ENCODE measurements around the gene FOXK1. TPM values are rescaled to one million over a fixed set of nuclear protein-coding genes. Genes with fewer than 3 reads are reported as not detected.

FOXK1 gene
- total RNA-seq, 1 donor from 2014 or later, result 35.6 TPM

DNA sequence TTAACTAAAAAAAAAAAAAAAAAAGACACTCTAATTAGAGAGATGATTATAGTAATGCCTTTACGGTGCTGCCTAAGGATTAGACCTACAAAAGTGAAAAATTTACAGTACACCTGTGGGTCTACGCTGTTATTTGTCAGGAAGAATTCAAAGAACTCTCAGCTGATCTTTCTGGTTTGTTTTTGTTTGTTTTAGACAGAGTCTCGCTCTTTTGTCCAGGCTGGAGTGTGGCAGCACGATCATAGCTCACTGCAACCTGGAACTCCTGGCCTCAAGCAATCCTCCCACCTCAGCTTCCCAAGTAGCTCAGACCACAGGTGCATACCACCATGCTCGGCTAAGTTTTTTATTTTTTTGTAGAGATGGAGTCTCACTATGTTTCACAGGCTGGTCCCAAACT is 28.3 kb upstream of the FOXK1 start:
- no peaks in the 10 kb centered on the region for H3K36me3 Mint-ChIP-seq (ENCODE audit: low read depth)
- peaks cover 16% of the 10 kb centered on the region for H3K9me3 Mint-ChIP-seq
- DNase-seq (ENCODE audit: low spot score), result no peak
- H3K27ac Mint-ChIP-seq, result no peak overlapping the region
- H3K4me1 Mint-ChIP-seq (ENCODE audit: low read depth), result no peaks in the 10 kb centered on the region
- H3K4me3 Mint-ChIP-seq (ENCODE audit: low read depth), result no peak overlapping the region
- no peaks in the 10 kb centered on the region for H3K27me3 Mint-ChIP-seq (ENCODE audit: low read depth)
- intact Hi-C loops (cut with micrococcal nuclease), result no loop called here

DNA sequence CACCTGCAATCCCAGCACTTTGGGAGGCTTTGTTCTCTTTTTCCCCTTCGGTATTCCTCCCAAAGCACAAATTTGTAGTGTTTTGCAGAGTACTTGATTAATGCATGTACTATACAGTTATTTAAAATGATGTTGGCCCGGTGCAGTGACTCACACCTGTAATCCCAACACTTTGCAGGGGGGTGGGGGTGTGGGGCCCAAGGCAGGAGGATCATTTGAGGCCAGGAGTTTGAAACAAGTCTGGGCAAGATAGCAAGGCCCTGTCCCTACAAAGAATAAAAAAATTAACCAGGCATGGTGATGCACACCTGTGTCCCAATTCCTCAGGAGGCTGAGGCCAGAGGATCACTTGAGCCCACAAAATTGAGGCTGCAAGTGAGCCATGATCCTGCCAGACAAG is 26.8 kb upstream of the FOXK1 start:
- Mint-ChIP-seq H3K27ac (no peak overlapping the region), H3K27me3 (ENCODE audit: low read depth) (no peaks in the 10 kb centered on the region), H3K9me3 (peaks cover 27% of the 10 kb centered on the region), H3K4me1 (ENCODE audit: low read depth) (no peaks in the 10 kb centered on the region), H3K36me3 (ENCODE audit: low read depth) (peaks cover 4% of the 10 kb centered on the region), H3K4me3 (ENCODE audit: low read depth) (no peak overlapping the region)
- no peak for DNase-seq (ENCODE audit: low spot score)
- intact Hi-C loops (cut with micrococcal nuclease), result no loop called here

DNA sequence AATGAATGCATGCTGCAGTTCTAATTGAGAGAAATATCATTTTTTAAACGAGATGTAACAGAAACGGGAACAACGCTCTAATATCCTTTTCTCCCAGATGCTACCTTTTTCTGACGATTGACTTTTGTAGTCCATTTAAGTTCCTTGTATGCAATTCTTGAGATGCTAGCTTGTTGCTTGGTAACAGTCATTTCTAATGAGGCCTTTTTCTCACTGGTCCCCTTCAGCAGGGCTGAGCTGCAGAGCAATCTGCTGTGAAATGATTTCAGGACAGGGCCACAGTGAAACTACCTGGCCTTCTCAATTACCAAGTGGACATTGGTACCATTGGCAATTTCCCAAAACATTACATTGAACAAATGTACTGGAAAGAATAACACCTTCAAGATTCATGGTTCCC is 26.2 kb upstream of the FOXK1 start:
- no peaks in the 10 kb centered on the region for H3K27me3 Mint-ChIP-seq (ENCODE audit: low read depth)
- DNase-seq (ENCODE audit: low spot score), result no peak
- intact Hi-C loops (cut with micrococcal nuclease), result no loop called here
- peaks cover 4% of the 10 kb centered on the region for H3K36me3 Mint-ChIP-seq (ENCODE audit: low read depth)
- H3K4me1 Mint-ChIP-seq (ENCODE audit: low read depth), result no peaks in the 10 kb centered on the region
- H3K4me3 Mint-ChIP-seq (ENCODE audit: low read depth), result no peak overlapping the region
- no peak overlapping the region for H3K27ac Mint-ChIP-seq
- H3K9me3 Mint-ChIP-seq, result peaks cover 30% of the 10 kb centered on the region

GRCh38 chr7:4657640-4658417 is 24.3 kb upstream of the FOXK1 start:
- no peak overlapping the region for H3K4me3 Mint-ChIP-seq (ENCODE audit: low read depth)
- peaks cover 30% of the 10 kb centered on the region for H3K9me3 Mint-ChIP-seq
- H3K4me1 Mint-ChIP-seq (ENCODE audit: low read depth), result no peaks in the 10 kb centered on the region
- intact Hi-C loops (cut with micrococcal nuclease), result no loop called here
- no peak overlapping the region for H3K27ac Mint-ChIP-seq
- no peaks in the 10 kb centered on the region for H3K27me3 Mint-ChIP-seq (ENCODE audit: low read depth)
- H3K36me3 Mint-ChIP-seq (ENCODE audit: low read depth), result peaks cover 4% of the 10 kb centered on the region
- DNase-seq (ENCODE audit: low spot score), result no peak

DNA sequence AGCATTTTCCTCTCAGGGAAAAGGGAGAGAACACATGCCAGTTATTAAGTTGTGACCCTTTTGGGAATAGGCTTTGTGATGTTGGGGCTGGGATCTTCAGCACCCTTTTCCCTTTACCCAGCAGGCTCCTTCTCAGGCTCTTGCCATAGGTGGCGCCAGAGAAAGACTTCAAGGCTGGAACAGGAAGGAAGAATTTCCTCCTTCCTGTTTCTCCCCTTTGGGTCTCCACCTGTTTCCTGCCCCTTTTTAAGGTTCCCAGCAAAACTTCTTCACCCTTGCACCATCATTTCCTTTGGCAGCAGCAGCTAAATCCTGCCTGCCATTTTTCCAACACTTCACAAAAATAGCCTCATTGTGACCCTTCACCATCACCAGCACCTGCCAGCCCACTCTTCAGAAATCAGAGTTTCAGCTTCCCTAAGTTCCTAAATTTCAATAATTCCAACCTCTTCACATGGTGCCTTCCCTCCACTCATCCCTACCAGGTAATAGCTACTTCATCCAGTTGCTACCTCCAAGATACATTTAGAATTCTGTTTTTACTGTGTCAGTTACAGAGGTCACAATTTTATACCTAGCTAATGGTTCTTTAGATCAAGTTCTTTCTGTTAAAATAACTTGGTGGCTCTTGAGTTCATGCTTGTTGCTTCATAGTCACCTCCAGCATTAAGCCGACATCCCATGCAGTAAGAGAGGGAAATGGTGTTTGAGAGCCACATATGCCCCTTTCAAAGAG is 22.4 kb upstream of the FOXK1 start:
- no peak overlapping the region for H3K4me3 Mint-ChIP-seq (ENCODE audit: low read depth)
- no peaks in the 10 kb centered on the region for H3K4me1 Mint-ChIP-seq (ENCODE audit: low read depth)
- H3K27ac Mint-ChIP-seq, result no peak overlapping the region
- intact Hi-C loops (cut with micrococcal nuclease), result no loop called here
- H3K27me3 Mint-ChIP-seq (ENCODE audit: low read depth), result no peaks in the 10 kb centered on the region
- H3K9me3 Mint-ChIP-seq, result peaks cover 30% of the 10 kb centered on the region
- DNase-seq (ENCODE audit: low spot score), result no peak
- H3K36me3 Mint-ChIP-seq (ENCODE audit: low read depth), result peaks cover 4% of the 10 kb centered on the region

- H3K36me3 Mint-ChIP-seq (ENCODE audit: low read depth), result peaks cover 4% of the 10 kb centered on the region
- H3K4me1 Mint-ChIP-seq (ENCODE audit: low read depth), result no peaks in the 10 kb centered on the region
- peaks cover 21% of the 10 kb centered on the region for H3K9me3 Mint-ChIP-seq
- intact Hi-C loops (cut with micrococcal nuclease), result no loop called here
- H3K27me3 Mint-ChIP-seq (ENCODE audit: low read depth), result no peaks in the 10 kb centered on the region
- no peak overlapping the region for H3K4me3 Mint-ChIP-seq (ENCODE audit: low read depth)
- H3K27ac Mint-ChIP-seq, result no peak overlapping the region
- no peak for DNase-seq (ENCODE audit: low spot score)
These were observed 20.2 kb upstream of the FOXK1 start for GRCh38 chr7:4661871-4662270.

DNA sequence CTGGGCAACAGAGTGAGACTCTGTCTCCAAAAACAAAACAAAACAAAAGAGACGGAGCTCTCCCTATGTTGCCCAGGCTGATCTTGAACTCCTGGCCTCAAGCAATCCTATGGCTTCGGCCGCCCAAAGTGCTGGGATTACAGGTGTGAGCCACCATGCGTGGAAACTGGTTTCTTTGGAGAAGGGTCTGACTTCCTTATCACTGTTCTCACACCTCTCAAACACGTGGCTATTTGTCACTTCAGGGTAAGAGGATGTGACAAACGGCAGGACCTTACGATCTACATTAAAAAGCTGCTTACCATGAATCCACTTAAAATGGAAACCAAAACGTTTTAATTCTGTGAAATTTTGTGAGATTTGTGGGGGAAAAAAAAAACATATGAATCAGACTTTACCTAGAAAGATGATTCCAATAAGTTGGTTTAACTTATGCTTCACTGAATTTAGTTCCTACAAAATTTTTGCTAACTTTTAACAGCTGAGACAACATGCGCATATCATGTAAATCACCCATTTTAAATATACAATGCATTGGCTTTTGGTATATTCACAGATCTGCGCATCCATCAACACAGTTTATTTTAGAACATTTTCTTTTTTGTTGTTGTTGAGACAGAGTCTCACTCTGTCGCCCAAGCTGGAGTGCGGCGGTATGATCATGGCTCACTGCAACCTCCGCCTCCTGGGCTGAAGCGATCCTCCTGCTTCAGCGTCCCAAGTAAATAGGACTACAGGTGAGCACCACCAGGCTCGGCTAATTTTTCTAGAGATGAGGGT is 18.7 kb upstream of the FOXK1 start:
- no peaks in the 10 kb centered on the region for H3K27me3 Mint-ChIP-seq (ENCODE audit: low read depth)
- no peak overlapping the region for H3K4me3 Mint-ChIP-seq (ENCODE audit: low read depth)
- H3K9me3 Mint-ChIP-seq, result peaks cover 16% of the 10 kb centered on the region
- intact Hi-C loops (cut with micrococcal nuclease), result no loop called here
- DNase-seq (ENCODE audit: low spot score), result no peak
- H3K4me1 Mint-ChIP-seq (ENCODE audit: low read depth), result no peaks in the 10 kb centered on the region
- peaks cover 4% of the 10 kb centered on the region for H3K36me3 Mint-ChIP-seq (ENCODE audit: low read depth)
- no peak overlapping the region for H3K27ac Mint-ChIP-seq

DNA sequence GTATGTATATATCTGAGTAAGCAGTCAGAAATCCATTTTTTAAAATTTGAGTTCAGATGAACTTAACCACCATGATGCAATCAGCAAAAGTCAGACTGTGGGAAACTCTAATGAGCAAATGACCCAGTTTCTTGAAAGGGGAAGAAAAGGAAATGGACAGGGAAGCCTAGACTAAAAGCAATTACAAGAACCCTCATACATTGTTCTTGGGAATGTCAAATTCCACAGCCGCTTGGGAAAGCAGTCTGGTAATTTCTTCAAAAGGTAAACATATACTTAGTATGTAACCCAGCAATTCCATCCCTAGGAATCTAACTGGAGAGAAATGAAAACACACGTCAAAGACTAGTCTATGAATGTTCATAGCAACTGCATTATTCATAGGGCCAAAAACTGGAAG is 16.4 kb upstream of the FOXK1 start:
- Mint-ChIP-seq H3K27ac (no peak overlapping the region), H3K4me1 (ENCODE audit: low read depth) (no peaks in the 10 kb centered on the region), H3K9me3 (peaks cover 4% of the 10 kb centered on the region), H3K36me3 (ENCODE audit: low read depth) (no peaks in the 10 kb centered on the region), H3K27me3 (ENCODE audit: low read depth) (no peaks in the 10 kb centered on the region), H3K4me3 (ENCODE audit: low read depth) (no peak overlapping the region)
- intact Hi-C loops (cut with micrococcal nuclease), result no loop called here
- no peak for DNase-seq (ENCODE audit: low spot score)

GRCh38 chr7:4667776-4668509 is 14.2 kb upstream of the FOXK1 start:
- Mint-ChIP-seq H3K9me3 (peaks cover 5% of the 10 kb centered on the region), H3K36me3 (ENCODE audit: low read depth) (no peaks in the 10 kb centered on the region), H3K27me3 (ENCODE audit: low read depth) (no peaks in the 10 kb centered on the region), H3K27ac (no peak overlapping the region), H3K4me1 (ENCODE audit: low read depth) (no peaks in the 10 kb centered on the region), H3K4me3 (ENCODE audit: low read depth) (no peak overlapping the region)
- intact Hi-C loops (cut with micrococcal nuclease), result no loop called here
- no peak for DNase-seq (ENCODE audit: low spot score)

- Mint-ChIP-seq H3K36me3 (ENCODE audit: low read depth) (no peaks in the 10 kb centered on the region), H3K4me3 (ENCODE audit: low read depth) (no peak overlapping the region)
- intact Hi-C loops (cut with micrococcal nuclease), result no loop called here
These were observed 13.6 kb upstream of the FOXK1 start for GRCh38 chr7:4668510-4668847.

DNA sequence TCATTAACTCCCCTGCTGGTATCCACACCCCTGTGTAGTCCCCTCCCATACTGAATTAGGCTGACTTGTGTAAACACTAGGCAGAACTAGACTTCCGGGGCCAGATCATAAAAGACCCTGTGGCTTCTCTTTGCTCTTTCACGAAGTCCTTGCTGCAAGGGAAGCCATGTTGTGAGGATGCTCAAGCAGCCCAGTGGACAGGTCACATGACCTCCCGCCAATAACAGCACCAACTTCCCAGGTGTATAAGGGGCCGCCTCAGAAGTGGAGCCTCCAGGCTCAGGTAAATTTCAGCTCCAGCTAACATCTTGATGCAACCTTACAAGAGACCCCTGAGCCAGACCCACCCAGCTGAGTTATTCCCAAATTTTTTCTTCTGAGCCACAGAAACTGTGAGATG is 11.3 kb upstream of the FOXK1 start:
- no peaks in the 10 kb centered on the region for H3K27me3 Mint-ChIP-seq (ENCODE audit: low read depth)
- peaks cover 5% of the 10 kb centered on the region for H3K9me3 Mint-ChIP-seq
- H3K36me3 Mint-ChIP-seq (ENCODE audit: low read depth), result no peaks in the 10 kb centered on the region
- no peaks in the 10 kb centered on the region for H3K4me1 Mint-ChIP-seq (ENCODE audit: low read depth)
- DNase-seq (ENCODE audit: low spot score), result no peak
- H3K4me3 Mint-ChIP-seq (ENCODE audit: low read depth), result no peak overlapping the region
- intact Hi-C loops (cut with micrococcal nuclease), result no loop called here
- no peak overlapping the region for H3K27ac Mint-ChIP-seq

More at GRCh38 chr7:4668510-4668847, 13.6 kb upstream of the FOXK1 start:
- Mint-ChIP-seq H3K9me3 (peaks cover 5% of the 10 kb centered on the region), H3K27me3 (ENCODE audit: low read depth) (no peaks in the 10 kb centered on the region), H3K27ac (no peak overlapping the region), H3K4me1 (ENCODE audit: low read depth) (no peaks in the 10 kb centered on the region)
- DNase-seq (ENCODE audit: low spot score), result no peak

- H3K36me3 Mint-ChIP-seq (ENCODE audit: low read depth), result no peaks in the 10 kb centered on the region
- no peaks in the 10 kb centered on the region for H3K4me1 Mint-ChIP-seq (ENCODE audit: low read depth)
- H3K9me3 Mint-ChIP-seq, result no peaks in the 10 kb centered on the region
- DNase-seq (ENCODE audit: low spot score), result no peak
- no peak overlapping the region for H3K27ac Mint-ChIP-seq
- H3K27me3 Mint-ChIP-seq (ENCODE audit: low read depth), result no peaks in the 10 kb centered on the region
- no peak overlapping the region for H3K4me3 Mint-ChIP-seq (ENCODE audit: low read depth)
- intact Hi-C loops (cut with micrococcal nuclease), result no loop called here
These were observed 6.2 kb upstream of the FOXK1 start for GRCh38 chr7:4675771-4676367.

Data from activated T-helper 2 cell treated with anti-CD3 and anti-CD28 coated beads, Interferon-gamma antibody, Interleukin-2, Interleukin-4, amounts not matched to agents 10 μg/mL and 5 μg/mL and 100 μg/mL, durations not matched to agents 14 hours and 24 hours and 36 hours (primary cell).